ENCODE results near the gene OPHN1. TPM values are rescaled to one million over a fixed set of nuclear protein-coding genes. Genes with fewer than 3 reads are reported as not detected.
"Not testable (repeated sequence)": the region's sequence is repeated elsewhere in the genome, so short reads cannot be mapped to it uniquely, and the experiment has no call there.

OPHN1 gene
- total and polyA plus RNA-seq, 2 experiments from 2014 or later = 2.2 to 3.8 TPM

DNA sequence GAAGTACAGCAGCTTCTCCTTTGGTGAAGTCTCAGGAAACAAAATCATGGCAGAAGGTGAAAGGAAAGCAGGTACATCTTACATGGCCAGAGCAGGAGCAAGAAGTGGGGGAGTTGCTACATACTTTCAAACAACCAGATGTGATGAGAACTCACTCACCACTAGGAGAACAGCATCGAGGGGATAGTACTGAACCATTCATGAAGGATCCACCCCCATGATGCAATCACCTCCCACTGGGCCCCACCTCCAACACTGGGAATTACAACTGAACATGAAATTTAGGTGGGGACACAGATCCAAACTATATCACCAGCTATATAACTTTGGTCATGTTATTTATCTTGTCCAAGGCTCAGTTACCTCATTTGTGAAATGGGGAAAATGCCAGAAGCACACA, 159.4 kb downstream of the OPHN1 start:
- H2AFZ ChIP-seq = no peak overlapping the region
- no peaks in the 10 kb centered on the region for H3K27me3 ChIP-seq (ENCODE audit: insufficient read depth)
- Mint-ChIP-seq H3K27me3 (ENCODE audit: insufficient read depth, low read depth, poor library complexity) (no peaks in the 10 kb centered on the region), H3K9me3 (peaks cover 16% of the 10 kb centered on the region), H3K27ac (peak overlapping the region; percentile 90), H3K4me1 (peaks cover 12% of the 10 kb centered on the region), H3K4me3 (no peak overlapping the region), H3K36me3 (ENCODE audit: low read depth) (peaks cover 19% of the 10 kb centered on the region; the same call in 2 of the 3 replicates)
- H4K20me1 ChIP-seq (replicated peaks; ENCODE audit: insufficient read depth) = no peaks in the 10 kb centered on the region
- H3K27ac ChIP-seq (ENCODE audit: low read depth) = no peak overlapping the region
- TF ChIP-seq EZH2phosphoT487 (IDR thresholded peaks at IDR 0.05; ENCODE audit: unreplicated experiment) = no peak
- TF ChIP-seq, protein P1, sequence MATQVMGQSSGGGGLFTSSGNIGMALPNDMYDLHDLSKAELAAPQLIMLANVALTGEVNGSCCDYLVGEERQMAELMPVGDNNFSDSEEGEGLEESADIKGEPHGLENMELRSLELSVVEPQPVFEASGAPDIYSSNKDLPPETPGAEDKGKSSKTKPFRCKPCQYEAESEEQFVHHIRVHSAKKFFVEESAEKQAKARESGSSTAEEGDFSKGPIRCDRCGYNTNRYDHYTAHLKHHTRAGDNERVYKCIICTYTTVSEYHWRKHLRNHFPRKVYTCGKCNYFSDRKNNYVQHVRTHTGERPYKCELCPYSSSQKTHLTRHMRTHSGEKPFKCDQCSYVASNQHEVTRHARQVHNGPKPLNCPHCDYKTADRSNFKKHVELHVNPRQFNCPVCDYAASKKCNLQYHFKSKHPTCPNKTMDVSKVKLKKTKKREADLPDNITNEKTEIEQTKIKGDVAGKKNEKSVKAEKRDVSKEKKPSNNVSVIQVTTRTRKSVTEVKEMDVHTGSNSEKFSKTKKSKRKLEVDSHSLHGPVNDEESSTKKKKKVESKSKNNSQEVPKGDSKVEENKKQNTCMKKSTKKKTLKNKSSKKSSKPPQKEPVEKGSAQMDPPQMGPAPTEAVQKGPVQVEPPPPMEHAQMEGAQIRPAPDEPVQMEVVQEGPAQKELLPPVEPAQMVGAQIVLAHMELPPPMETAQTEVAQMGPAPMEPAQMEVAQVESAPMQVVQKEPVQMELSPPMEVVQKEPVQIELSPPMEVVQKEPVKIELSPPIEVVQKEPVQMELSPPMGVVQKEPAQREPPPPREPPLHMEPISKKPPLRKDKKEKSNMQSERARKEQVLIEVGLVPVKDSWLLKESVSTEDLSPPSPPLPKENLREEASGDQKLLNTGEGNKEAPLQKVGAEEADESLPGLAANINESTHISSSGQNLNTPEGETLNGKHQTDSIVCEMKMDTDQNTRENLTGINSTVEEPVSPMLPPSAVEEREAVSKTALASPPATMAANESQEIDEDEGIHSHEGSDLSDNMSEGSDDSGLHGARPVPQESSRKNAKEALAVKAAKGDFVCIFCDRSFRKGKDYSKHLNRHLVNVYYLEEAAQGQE (IDR thresholded peaks at IDR 0.05; ENCODE audit: unreplicated experiment) = no peak
- ATAC-seq (peak; percentile 78), DNase-seq (ENCODE audit: low spot score) (peak; percentile 50)
- H3K79me2 ChIP-seq (replicated peaks; ENCODE audit: insufficient read depth) = no peaks in the 10 kb centered on the region
- peak overlapping the region; percentile 18; the same call in 1 of the 2 replicates for H3K4me2 ChIP-seq
- no peaks in the 10 kb centered on the region for H3F3A ChIP-seq (replicated peaks; ENCODE audit: low read depth)
- H3K9me2 ChIP-seq (ENCODE audit: insufficient read depth) = no peaks in the 10 kb centered on the region
- peaks cover 10% of the 10 kb centered on the region for H3K4me1 ChIP-seq (ENCODE audit: insufficient read depth)
- H3K4me3 ChIP-seq = no peak overlapping the region
- H3K36me3 ChIP-seq (ENCODE audit: insufficient read depth) = no peaks in the 10 kb centered on the region

DNA sequence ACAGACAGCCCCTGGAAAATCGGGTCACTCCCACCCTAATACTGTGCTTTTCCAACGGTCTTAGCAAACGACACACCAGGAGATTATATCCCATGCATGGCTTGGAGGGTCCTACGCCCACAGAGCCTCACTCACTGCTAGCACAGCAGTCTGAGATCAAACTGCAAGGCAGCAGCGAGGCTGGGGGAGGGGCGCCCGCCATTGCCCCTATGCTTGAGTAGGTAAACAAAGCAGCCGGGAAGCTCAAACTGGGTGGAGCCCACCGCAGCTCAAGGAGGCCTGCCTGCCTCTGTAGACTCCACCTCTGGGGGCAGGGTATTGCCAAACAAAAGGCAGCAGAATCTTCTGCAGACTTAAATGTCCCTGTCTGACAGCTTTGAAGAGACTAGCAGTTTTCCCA, 168.5 kb downstream of the OPHN1 start:
- H3K4me3 Mint-ChIP-seq; H3K27ac Mint-ChIP-seq; H3K4me3 ChIP-seq; H3K9me3 Mint-ChIP-seq; H3K27me3 Mint-ChIP-seq (ENCODE audit: insufficient read depth, low read depth, poor library complexity); H3K4me2 ChIP-seq; H3K9me2 ChIP-seq (ENCODE audit: insufficient read depth); H3K4me1 Mint-ChIP-seq; H3K36me3 ChIP-seq (ENCODE audit: insufficient read depth); H3F3A ChIP-seq (replicated peaks; ENCODE audit: low read depth); H2AFZ ChIP-seq; H3K79me2 ChIP-seq (replicated peaks; ENCODE audit: insufficient read depth); H3K36me3 Mint-ChIP-seq (ENCODE audit: low read depth); ATAC-seq; DNase-seq (ENCODE audit: low spot score); H3K27ac ChIP-seq (ENCODE audit: low read depth); H4K20me1 ChIP-seq (replicated peaks; ENCODE audit: insufficient read depth); H3K27me3 ChIP-seq (ENCODE audit: insufficient read depth); H3K4me1 ChIP-seq (ENCODE audit: insufficient read depth): not testable (repeated sequence)

DNA sequence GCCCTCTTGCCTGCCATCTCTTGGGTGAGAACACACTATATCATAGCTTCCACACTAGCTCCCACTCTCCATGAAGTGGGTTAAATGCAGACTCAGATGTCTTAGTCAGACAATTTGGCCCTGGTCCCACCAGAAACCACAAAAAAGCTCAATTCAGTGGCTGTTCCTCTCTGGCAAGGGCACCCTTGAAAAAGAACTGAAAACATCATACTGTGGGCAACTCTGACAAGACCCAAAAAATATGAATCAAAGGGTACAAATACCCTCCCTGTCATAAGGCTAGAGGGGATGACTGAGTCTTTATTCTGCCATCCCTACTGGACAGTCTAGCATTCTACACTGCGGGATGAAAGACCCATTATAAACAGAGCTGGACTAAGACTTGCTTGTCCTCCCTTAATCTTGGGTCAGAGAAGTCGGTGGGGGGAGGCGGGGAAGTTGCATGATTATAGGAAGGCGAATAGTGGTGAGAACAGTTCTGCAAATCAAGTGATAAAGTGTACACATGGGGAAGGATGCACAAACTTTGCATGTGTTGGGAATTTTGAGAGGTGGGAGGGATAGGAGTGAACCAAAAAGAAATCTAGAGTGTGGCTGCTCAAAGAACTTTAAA, 172.1 kb downstream of the OPHN1 start:
- Mint-ChIP-seq H3K27ac (no peak overlapping the region), H3K4me1 (peaks cover 8% of the 10 kb centered on the region), H3K4me3 (no peak overlapping the region), H3K27me3 (ENCODE audit: insufficient read depth, low read depth, poor library complexity) (no peaks in the 10 kb centered on the region), H3K9me3 (peaks cover 6% of the 10 kb centered on the region; the same call in 2 of the 3 replicates), H3K36me3 (ENCODE audit: low read depth) (peaks cover 6% of the 10 kb centered on the region; the same call in 2 of the 3 replicates)
- H3K27ac ChIP-seq (ENCODE audit: low read depth) = no peak overlapping the region
- H3K9me2 ChIP-seq (ENCODE audit: insufficient read depth) = no peaks in the 10 kb centered on the region
- H3K27me3 ChIP-seq (ENCODE audit: insufficient read depth) = no peaks in the 10 kb centered on the region
- H3K4me3 ChIP-seq = no peak overlapping the region
- no peaks in the 10 kb centered on the region for H3K4me1 ChIP-seq (ENCODE audit: insufficient read depth)
- H3K4me2 ChIP-seq = no peak overlapping the region
- no peak overlapping the region for H2AFZ ChIP-seq
- no peaks in the 10 kb centered on the region for H4K20me1 ChIP-seq (replicated peaks; ENCODE audit: insufficient read depth)
- ATAC-seq (no peak), DNase-seq (ENCODE audit: low spot score) (no peak)
- no peaks in the 10 kb centered on the region for H3K36me3 ChIP-seq (ENCODE audit: insufficient read depth)
- H3F3A ChIP-seq (replicated peaks; ENCODE audit: low read depth) = no peaks in the 10 kb centered on the region
- H3K79me2 ChIP-seq (replicated peaks; ENCODE audit: insufficient read depth) = no peaks in the 10 kb centered on the region
- no peak for TF ChIP-seq JUNB (IDR thresholded peaks at IDR 0.05; ENCODE audit: unreplicated experiment)
- TF ChIP-seq NANOG (IDR thresholded peaks at IDR 0.05; ENCODE audit: borderline replicate concordance) = no peak
- TF ChIP-seq EZH2 (IDR thresholded peaks at IDR 0.05; ENCODE audit: low read depth, unreplicated experiment) = no peak
- TF ChIP-seq ZNF331 (CRISPR knock-in tag; IDR thresholded peaks at IDR 0.05; ENCODE audit: low read depth) = no peak
- no peak for TF ChIP-seq CREB1 (CRISPR knock-in tag; IDR thresholded peaks at IDR 0.05; ENCODE audit: low read depth)
